Astrocyte (in vitro differentiated cells and primary cell): ENCODE data around the gene VOPP1. TPM values are rescaled to one million over a fixed set of nuclear protein-coding genes. Genes with fewer than 3 reads are reported as not detected.

Source experiments
- DNase-seq: peaks from one replicate; pipeline ENCODE4 v3.0.0-alpha.2; 2010; ENCODE audit warnings: low read depth
- FAIRE-seq: peaks from 2 replicates; lab custom pipeline; 2011; peaks lifted over from hg19 to GRCh38; lab: Jason Lieb, UNC
- H2AFZ ChIP-seq: 2 replicates; pipeline ENCODE4 v1.6.0; 2012; ENCODE audit warnings: low read depth, low read length, inconsistent platforms
- H3K27ac ChIP-seq: 2 replicates; pipeline ENCODE4 v1.5.1; 2011; ENCODE audit warnings: low read depth, low read length, inconsistent platforms
- H3K27me3 ChIP-seq: 2 replicates; pipeline ENCODE4 v1.6.0; 2011; ENCODE audit warnings: low read length, inconsistent platforms; ENCODE audit not compliant: insufficient read depth
- H3K36me3 ChIP-seq: 2 replicates; pipeline ENCODE4 v1.5.1; 2011; ENCODE audit warnings: low read length, inconsistent platforms; ENCODE audit not compliant: insufficient read depth
- H3K4me1 ChIP-seq: 2 replicates; pipeline ENCODE4 v1.5.1; 2011; ENCODE audit warnings: low read length, inconsistent platforms; ENCODE audit not compliant: insufficient read depth
- H3K4me2 ChIP-seq: 2 replicates; pipeline ENCODE4 v1.6.0; 2012; ENCODE audit warnings: low read length, inconsistent platforms
- H3K4me3 ChIP-seq: 2 replicates; pipeline ENCODE4 v1.5.1; 2011; ENCODE audit warnings: low read depth, mild to moderate bottlenecking, low read length, inconsistent platforms; ENCODE audit not compliant: insufficient read depth
- H3K79me2 ChIP-seq: 2 replicates; pipeline ENCODE4 v1.6.0; 2012; ENCODE audit warnings: mild to moderate bottlenecking, low read length, inconsistent platforms; ENCODE audit not compliant: insufficient read depth
- H3K9ac ChIP-seq: 2 replicates; pipeline ENCODE4 v1.6.0; 2012; ENCODE audit warnings: mild to moderate bottlenecking, low read length, inconsistent platforms
- H3K9me3 ChIP-seq: 2 replicates; pipeline ENCODE4 v1.5.1; 2012; ENCODE audit warnings: low read depth, mild to moderate bottlenecking, low read length, inconsistent platforms; ENCODE audit not compliant: insufficient read depth
- H4K20me1 ChIP-seq: 2 replicates; pipeline ENCODE4 v1.6.0; 2012; ENCODE audit warnings: low read length, inconsistent platforms; ENCODE audit not compliant: insufficient read depth
- H3K27ac Mint-ChIP-seq: one replicate; pipeline ENCODE4 v1.8.0; 2021; ENCODE audit warnings: mild to moderate bottlenecking, mixed read lengths; ENCODE audit not compliant: unreplicated experiment
- H3K27me3 Mint-ChIP-seq: one replicate; pipeline ENCODE4 v1.8.0; 2021; ENCODE audit warnings: low read depth, mixed read lengths; ENCODE audit not compliant: unreplicated experiment
- H3K36me3 Mint-ChIP-seq: one replicate; pipeline ENCODE4 v1.8.0; 2021; ENCODE audit warnings: low read depth, mixed read lengths; ENCODE audit not compliant: unreplicated experiment
- H3K4me1 Mint-ChIP-seq: one replicate; pipeline ENCODE4 v1.8.0; 2021; ENCODE audit warnings: low read depth, mixed read lengths; ENCODE audit not compliant: unreplicated experiment
- H3K4me3 Mint-ChIP-seq: one replicate; pipeline ENCODE4 v1.8.0; 2021; ENCODE audit warnings: mild to moderate bottlenecking, moderate library complexity, mixed read lengths; ENCODE audit not compliant: unreplicated experiment
- H3K9me3 Mint-ChIP-seq: one replicate; pipeline ENCODE4 v1.8.0; 2021; ENCODE audit warnings: mild to moderate bottlenecking, mixed read lengths; ENCODE audit not compliant: unreplicated experiment
- CTCF ChIP-seq: IDR thresholded peaks from 2 replicates; pipeline ENCODE4 v1.5.1; 2011; ENCODE audit warnings: low read depth, mild to moderate bottlenecking, inconsistent platforms, low read length, moderate library complexity; ENCODE audit not compliant: insufficient read depth
- EZH2 ChIP-seq: IDR thresholded peaks from 2 replicates; pipeline ENCODE4 v1.6.1; 2012; ENCODE audit warnings: mild to moderate bottlenecking, low read length, inconsistent platforms; ENCODE audit not compliant: insufficient read depth
- total RNA-seq: library from RNA; stranded (reverse); gene quantifications from 2 replicates; pipeline ENCODE4 v1.2.1, GENCODE V29; 2021

VOPP1 gene
- total RNA-seq, 1 donor from 2014 or later: 133 TPM

GRCh38 chr7:55590517-55591281, 18.4 kb upstream of the VOPP1 start:
- no peak for TF ChIP-seq EZH2
- TF ChIP-seq CTCF: no peak
- no peak overlapping the region for H2AFZ ChIP-seq
- H3K9me3 ChIP-seq: no peaks in the 10 kb centered on the region
- H3K9ac ChIP-seq: no peak overlapping the region
- no peak overlapping the region for H3K4me2 ChIP-seq
- H3K27ac Mint-ChIP-seq: no peak overlapping the region
- no peak for FAIRE-seq
- no peaks in the 10 kb centered on the region for H3K9me3 Mint-ChIP-seq
- H3K27me3 Mint-ChIP-seq: peaks cover 43% of the 10 kb centered on the region
- H3K27ac ChIP-seq: no peak overlapping the region
- no peak overlapping the region for H3K4me3 Mint-ChIP-seq
- H3K27me3 ChIP-seq: peaks cover 6% of the 10 kb centered on the region
- no peaks in the 10 kb centered on the region for H3K79me2 ChIP-seq
- no peaks in the 10 kb centered on the region for H4K20me1 ChIP-seq
- H3K4me1 Mint-ChIP-seq: peaks cover 2% of the 10 kb centered on the region
- H3K4me3 ChIP-seq: no peak overlapping the region
- peaks cover 2% of the 10 kb centered on the region for H3K36me3 Mint-ChIP-seq
- no peak for DNase-seq
- peaks cover 5% of the 10 kb centered on the region for H3K4me1 ChIP-seq
- no peaks in the 10 kb centered on the region for H3K36me3 ChIP-seq

- no peak for FAIRE-seq
- H3K4me2 ChIP-seq: no peak overlapping the region
These were observed 17.6 kb upstream of the VOPP1 start for GRCh38 chr7:55589905-55590304.

More at GRCh38 chr7:55589905-55590304, 17.6 kb upstream of the VOPP1 start:
- TF ChIP-seq CTCF (no peak), EZH2 (no peak)
- Mint-ChIP-seq H3K9me3 (no peaks in the 10 kb centered on the region), H3K4me1 (peaks cover 2% of the 10 kb centered on the region), H3K27me3 (peaks cover 43% of the 10 kb centered on the region), H3K36me3 (peaks cover 2% of the 10 kb centered on the region), H3K27ac (no peak overlapping the region), H3K4me3 (no peak overlapping the region)
- Histone ChIP-seq H3K36me3 (no peaks in the 10 kb centered on the region), H3K79me2 (no peaks in the 10 kb centered on the region), H3K27me3 (peaks cover 6% of the 10 kb centered on the region), H3K27ac (no peak overlapping the region), H2AFZ (no peak overlapping the region), H3K9me3 (no peaks in the 10 kb centered on the region), H3K4me3 (no peak overlapping the region), H4K20me1 (no peaks in the 10 kb centered on the region), H3K9ac (no peak overlapping the region), H3K4me1 (peaks cover 5% of the 10 kb centered on the region)
- no peak for DNase-seq
